Measurements from ENCODE around the gene COQ5. TPM values are rescaled to one million over a fixed set of nuclear protein-coding genes. Genes with fewer than 3 reads are reported as not detected.
"Not testable (repeated sequence)": the region's sequence is repeated elsewhere in the genome, so short reads cannot be mapped to it uniquely, and the experiment has no call there.

COQ5 gene
- total RNA-seq, 8 experiments from 2014 or later = 36.4 to 70.7 (median 49.8) TPM

GRCh38 chr12:120538281-120539156 lies 9.6 kb upstream of the COQ5 start:
- in situ Hi-C loops (cut with MboI; ENCODE audit: low pct_unique_long_range_greater_than_20kb in 2 of 9, low sequenced_read_pairs in 9 of 9, unreplicated experiment in 9 of 9) = no loop called here
- peak in 1 of 8 experiments; percentile 2 for ATAC-seq (replicated peaks in 6 of 8)
- Histone ChIP-seq H3K27ac (peak overlapping the region in 1 of 2 donors; percentile 43), H3K4me3 (peak overlapping the region in 1 of 5 donors; percentile 1), H3K4me1 (replicated peaks in 1 of 2) (peaks cover 31 to 38% of the 10 kb centered on the region in 2 donors)
- WGBS, 10 experiments = 13 to 77% (median 58%) methylated on average over 2 to 6 of the region's 6 CpGs

GRCh38 chr12:120537856-120538220 lies 8.9 kb upstream of the COQ5 start:
- in situ Hi-C loops (cut with MboI; ENCODE audit: low pct_unique_long_range_greater_than_20kb in 2 of 9, low sequenced_read_pairs in 9 of 9, unreplicated experiment in 9 of 9) = no loop called here
- Histone ChIP-seq H3K4me1 (replicated peaks in 1 of 2) (peaks cover 31 to 38% of the 10 kb centered on the region in 2 donors), H3K27ac (no peak overlapping the region), H3K4me3 (peak overlapping the region in 1 of 5 donors; percentile 7)
- 20 to 92% (median 53%) methylated on average over 1 to 4 of the region's 4 CpGs for WGBS, 10 experiments
- no peak for ATAC-seq (replicated peaks in 6 of 8)

DNA sequence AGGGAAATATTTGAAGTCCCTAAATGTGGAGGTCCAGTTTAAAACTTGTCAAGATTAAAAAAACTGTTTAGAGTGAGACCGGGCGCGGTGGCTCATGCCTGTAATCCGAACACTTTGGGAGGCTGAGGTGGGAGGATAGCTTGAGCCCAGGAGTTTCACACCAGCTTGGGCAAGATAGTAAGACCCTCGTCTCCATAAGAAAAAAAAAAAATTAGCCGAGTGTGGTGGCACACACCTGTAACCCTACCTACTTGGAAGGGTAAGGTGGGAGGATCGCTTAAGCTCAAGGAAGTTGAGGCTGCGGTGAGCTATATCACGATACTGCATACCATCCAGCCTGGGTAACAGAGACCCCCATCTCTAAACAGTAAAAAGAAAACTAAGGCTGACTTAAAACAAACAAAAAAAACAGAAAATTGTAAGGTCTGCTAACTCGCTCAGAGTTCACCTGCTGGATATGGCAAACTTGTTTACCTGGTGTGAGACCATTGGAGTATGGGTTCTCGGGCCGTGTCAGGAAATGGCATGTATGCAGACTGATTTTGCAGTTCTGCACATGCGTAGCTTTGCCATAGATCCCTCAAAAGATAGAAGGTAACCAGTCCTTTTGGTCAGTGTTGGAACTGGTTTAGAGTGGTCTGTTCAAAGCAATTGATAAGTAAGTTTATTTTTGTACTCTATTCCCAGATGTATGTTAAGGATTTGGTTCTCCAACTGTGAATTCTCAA lies 7.3 kb upstream of the COQ5 start:
- in situ Hi-C loops (cut with MboI; ENCODE audit: low pct_unique_long_range_greater_than_20kb in 2 of 9, low sequenced_read_pairs in 9 of 9, unreplicated experiment in 9 of 9) = no loop called here
- no peak overlapping the region for H3K27ac ChIP-seq

DNA sequence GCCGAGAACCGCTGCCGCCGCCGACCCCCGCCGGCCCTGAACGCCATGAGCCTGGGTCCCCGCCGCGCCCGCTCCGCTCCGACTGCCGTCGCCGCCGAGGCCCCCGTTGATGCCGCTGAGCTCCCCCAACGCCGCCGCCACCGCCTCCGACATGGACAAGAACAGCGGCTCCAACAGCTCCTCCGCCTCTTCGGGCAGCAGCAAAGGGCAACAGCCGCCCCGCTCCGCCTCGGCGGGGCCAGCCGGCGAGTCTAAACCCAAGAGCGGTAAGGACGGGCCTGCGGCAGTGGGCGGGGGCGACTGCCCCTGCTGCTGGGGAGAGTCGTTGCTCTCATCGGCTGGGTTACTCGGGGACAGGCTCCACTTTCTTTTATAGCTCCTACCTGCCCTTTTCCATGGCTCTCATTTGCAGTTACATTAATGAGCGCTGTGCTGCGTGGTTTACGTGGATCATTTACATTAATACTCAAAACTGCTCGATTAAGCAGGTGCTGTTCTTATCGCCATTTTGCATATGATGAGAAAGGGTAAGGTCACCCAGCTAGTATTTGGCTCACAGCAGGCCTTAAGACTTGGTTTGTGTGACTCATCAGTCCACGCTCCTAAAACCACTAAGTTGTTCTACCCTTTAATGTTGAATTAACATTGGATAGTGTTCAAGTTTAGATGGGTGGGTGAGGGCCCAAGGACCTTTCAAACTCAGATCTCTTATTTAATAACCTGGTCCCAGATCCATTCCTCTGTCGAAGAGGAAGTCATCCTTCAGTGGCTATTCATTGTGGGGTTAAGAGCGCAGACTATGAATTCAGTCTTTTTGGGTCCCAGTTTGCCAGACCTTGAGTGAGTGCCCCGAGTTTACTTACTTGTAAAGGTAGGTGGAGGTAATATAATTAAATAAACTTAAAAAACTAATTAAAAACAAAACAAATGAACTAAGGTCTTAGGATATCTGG lies 6.0 kb upstream of the COQ5 start:
- Histone ChIP-seq H3K4me3 (peak overlapping the region; percentile 64 to 97 (median 85)), H3K27ac (peak overlapping the region; percentile 83), H3K4me1 (replicated peaks in 1 of 2) (peaks cover 32 to 38% of the 10 kb centered on the region in 2 donors)
- ATAC-seq (replicated peaks in 6 of 8) = peak; percentile 55 to 75 (median 61)
- in situ Hi-C loops (cut with MboI; ENCODE audit: low pct_unique_long_range_greater_than_20kb in 2 of 9, low sequenced_read_pairs in 9 of 9, unreplicated experiment in 9 of 9) = no loop called here
- WGBS, 10 experiments = 0 to 38% (median 8%) methylated on average over 2 to 12 of the region's 52 CpGs; no CpG with 5 or more reads in 1 of the 10 experiments

More for the DNA sequence above, 7.3 kb upstream of the COQ5 start:
- 53 to 100% (median 89%) methylated on average over 1 to 11 of the region's 13 CpGs; no CpG with 5 or more reads in 1 of the 10 experiments for WGBS, 10 experiments
- Histone ChIP-seq H3K4me1 (replicated peaks in 1 of 2) (peaks cover 31 to 38% of the 10 kb centered on the region in 2 donors), H3K4me3 (peak overlapping the region; percentile 64 to 97 (median 85))
- ATAC-seq (replicated peaks in 6 of 8) = no peak

- peaks cover 38 to 45% of the 10 kb centered on the region in 2 donors for H3K4me1 ChIP-seq (replicated peaks in 1 of 2)
- in situ Hi-C loops (cut with MboI; ENCODE audit: low pct_unique_long_range_greater_than_20kb in 2 of 9, low sequenced_read_pairs in 9 of 9, unreplicated experiment in 9 of 9) = no loop called here
- peak; percentile 61 to 91 (median 84) for ATAC-seq (replicated peaks in 6 of 8)
Measured at GRCh38 chr12:120534203-120534702, 5.3 kb upstream of the COQ5 start, which contains the start of gene RNF10. Gene RNF10 (plus strand): TSS chr12:120534356. CDS start chr12:120534812, 456 bp downstream.

DNA sequence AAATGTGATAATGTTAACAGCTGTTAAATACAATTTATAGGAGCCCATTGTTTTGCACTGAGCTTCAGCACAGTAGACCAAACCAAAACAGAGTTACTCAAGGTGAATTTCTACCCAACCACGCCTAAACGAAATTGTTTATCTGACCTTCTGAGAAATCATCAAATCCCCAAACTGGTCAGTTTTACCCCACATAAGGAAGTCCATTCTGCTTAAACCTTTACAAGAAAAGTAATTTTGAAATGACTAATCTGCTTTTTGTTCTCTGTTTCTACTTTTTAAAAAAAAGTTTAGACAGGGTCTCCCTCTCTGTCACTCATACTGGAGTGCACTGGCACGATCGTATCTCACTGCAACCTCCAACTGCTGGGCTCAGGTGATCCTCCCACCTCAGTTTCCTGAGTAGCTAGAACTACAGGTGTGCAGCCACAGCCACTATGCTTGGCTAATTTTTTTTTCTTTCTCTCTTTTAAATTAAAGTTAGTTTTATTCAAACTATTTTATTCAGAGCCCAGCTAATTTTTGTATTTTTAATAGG lies 3.8 kb upstream of the COQ5 start:
- ATAC-seq (replicated peaks in 6 of 8) = no peak
- Histone ChIP-seq H3K27ac (no peak overlapping the region), H3K4me1 (replicated peaks in 1 of 2) (peaks cover 27 to 35% of the 10 kb centered on the region in 2 donors), H3K4me3 (no peak overlapping the region)
- in situ Hi-C loops (cut with MboI; ENCODE audit: low pct_unique_long_range_greater_than_20kb in 2 of 9, low sequenced_read_pairs in 9 of 9, unreplicated experiment in 9 of 9) = no loop called here
- 73 to 100% (median 82%) methylated on average over 1 to 4 of the region's 4 CpGs; no CpG with 5 or more reads in 1 of the 10 experiments for WGBS, 10 experiments

More at GRCh38 chr12:120534203-120534702, 5.3 kb upstream of the COQ5 start, which contains the start of gene RNF10:
- H3K4me3 ChIP-seq = peak within 1 kb of the TSS; percentile 64 to 97 (median 85)
- H3K27ac ChIP-seq = peak within 1 kb of the TSS; percentile 83
- 0 to 13% (median 0%) methylated on average over 2 to 23 of the region's 43 CpGs; no CpG with 5 or more reads in 1 of the 10 experiments for WGBS, 10 experiments

DNA sequence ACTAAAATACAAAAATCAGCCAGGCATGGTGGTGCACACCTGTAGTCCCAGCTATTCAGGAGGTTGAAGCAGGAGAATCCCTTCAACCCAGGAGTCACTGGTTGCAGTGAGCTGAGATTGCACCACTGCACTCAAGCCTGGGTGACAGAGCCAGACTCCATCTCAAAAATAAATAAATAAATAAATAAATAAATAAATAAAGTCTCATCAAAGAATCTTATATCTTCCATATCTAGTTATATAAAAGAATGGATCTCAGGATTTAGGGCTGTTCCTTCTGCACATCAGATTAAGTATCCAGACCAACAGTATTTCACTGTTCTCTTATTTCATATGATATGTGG lies 1.4 kb upstream of the COQ5 start:
- H3K4me3 ChIP-seq; H3K27ac ChIP-seq; ATAC-seq (replicated peaks in 6 of 8); in situ Hi-C loops (cut with MboI; ENCODE audit: low pct_unique_long_range_greater_than_20kb in 2 of 9, low sequenced_read_pairs in 9 of 9, unreplicated experiment in 9 of 9): not testable (repeated sequence)
- peaks cover 6 to 12% of the 10 kb centered on the region in 2 donors for H3K4me1 ChIP-seq (replicated peaks in 1 of 2)

- 10 to 85% (median 53%) methylated on average over 3 to 19 of the region's 19 CpGs; no CpG with 5 or more reads in 1 of the 10 experiments for WGBS, 10 experiments
- H3K27ac ChIP-seq = peak overlapping the region; percentile 95 to 98
- in situ Hi-C loops (cut with MboI; ENCODE audit: low pct_unique_long_range_greater_than_20kb in 2 of 9, low sequenced_read_pairs in 9 of 9, unreplicated experiment in 9 of 9) = no loop called here
- peak in 3 of 8 experiments; percentile 6 to 12 (median 8) for ATAC-seq (replicated peaks in 6 of 8)
- H3K4me3 ChIP-seq = peak overlapping the region; percentile 84 to 96 (median 92)
- H3K4me1 ChIP-seq (replicated peaks in 1 of 2) = peaks cover 6 to 10% of the 10 kb centered on the region in 2 donors
Measured at GRCh38 chr12:120529641-120530417, 871 bp upstream of the COQ5 start.

DNA sequence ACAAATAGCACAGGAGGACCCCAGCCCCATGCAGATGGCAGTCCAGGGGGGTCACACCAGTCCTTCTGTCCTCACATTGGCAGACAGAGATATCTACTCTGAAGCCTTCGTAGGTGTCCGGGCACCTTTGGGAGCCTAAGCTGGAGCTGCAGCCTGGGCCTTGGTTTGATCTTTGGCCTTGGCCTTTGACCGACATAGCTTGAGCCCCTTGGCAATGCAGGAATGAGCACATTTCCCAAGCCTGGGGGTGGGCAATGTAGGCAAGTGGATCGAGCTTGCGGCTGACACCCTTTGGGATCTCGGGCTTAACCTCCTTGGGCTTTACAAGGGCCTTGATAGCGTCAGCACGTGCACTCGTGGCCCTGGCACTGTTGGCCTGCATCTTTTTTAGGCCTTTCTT lies 6.4 kb downstream of the COQ5 start:
- in situ Hi-C loops (cut with MboI; ENCODE audit: low pct_unique_long_range_greater_than_20kb in 2 of 9, low sequenced_read_pairs in 9 of 9, unreplicated experiment in 9 of 9) = no loop called here
- 80 to 100% (median 88%) methylated on average over 1 to 9 of the region's 9 CpGs; no CpG with 5 or more reads in 5 of the 10 experiments for WGBS, 10 experiments
- ATAC-seq (replicated peaks in 6 of 8) = no peak
- Histone ChIP-seq H3K27ac (no peak overlapping the region), H3K4me1 (replicated peaks in 1 of 2) (no peaks in the 10 kb centered on the region), H3K4me3 (no peak overlapping the region)

DNA sequence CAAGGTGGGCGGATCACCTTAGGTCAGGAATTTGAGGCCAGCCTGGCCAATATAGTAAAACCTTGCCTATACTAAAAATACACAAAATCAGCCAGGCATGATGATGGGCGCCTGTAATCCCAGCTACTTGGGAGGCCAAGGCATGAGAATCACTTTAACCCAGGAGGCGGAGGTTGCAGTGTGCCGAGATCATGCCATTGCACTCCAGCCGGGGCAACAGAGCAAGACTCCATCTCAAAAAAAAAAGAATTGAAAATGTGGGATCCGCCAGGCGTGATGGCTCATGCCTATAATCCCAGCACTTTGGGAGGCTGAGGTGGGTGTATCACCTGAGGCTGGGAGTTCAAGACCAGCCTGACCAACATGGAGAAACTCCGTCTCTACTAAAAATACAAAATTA lies 9.6 kb downstream of the COQ5 start:
- in situ Hi-C loops (cut with MboI; ENCODE audit: low pct_unique_long_range_greater_than_20kb in 2 of 9, low sequenced_read_pairs in 9 of 9, unreplicated experiment in 9 of 9); ATAC-seq (replicated peaks in 6 of 8); H3K27ac ChIP-seq; H3K4me1 ChIP-seq (replicated peaks in 1 of 2); H3K4me3 ChIP-seq: not testable (repeated sequence)
- WGBS, 10 experiments = 90 to 100% (median 98%) methylated on average over 1 to 5 of the region's 8 CpGs; no CpG with 5 or more reads in 2 of the 10 experiments

GRCh38 chr12:120515496-120515895 lies 13.5 kb downstream of the COQ5 start:
- Histone ChIP-seq H3K4me3 (no peak overlapping the region), H3K4me1 (replicated peaks in 1 of 2) (no peaks in the 10 kb centered on the region), H3K27ac (no peak overlapping the region)
- no peak for ATAC-seq (replicated peaks in 6 of 8)
- WGBS, 10 experiments = 50 to 100% (median 93%) methylated on average over 1 to 2 of the region's 2 CpGs; no CpG with 5 or more reads in 4 of the 10 experiments
- in situ Hi-C loops (cut with MboI; ENCODE audit: low pct_unique_long_range_greater_than_20kb in 2 of 9, low sequenced_read_pairs in 9 of 9, unreplicated experiment in 9 of 9) = no loop called here
